ENCODE data around the gene EPB41L2.
"Not testable (repeated sequence)": the region's sequence is repeated elsewhere in the genome, so short reads cannot be mapped to it uniquely, and the experiment has no call there.

GRCh38 chr6:131091944-131092343 is 28.9 kb upstream of the EPB41L2 start:
- TF ChIP-seq CTCF (IDR thresholded peaks at IDR 0.05); POLR2AphosphoS5 (IDR thresholded peaks at IDR 0.05; ENCODE audit: low read depth, low read length); REST (IDR thresholded peaks at IDR 0.05; ENCODE audit: insufficient read depth in 1 of 2, low read depth in 2 of 2, low read length in 1 of 2); TCF7L2 (IDR thresholded peaks at IDR 0.05; ENCODE audit: low read depth, low read length): not testable (repeated sequence)
